ENCODE data around the gene TMEM150B.

GRCh38 chr19:55308281-55308680 is 16.9 kb downstream of the TMEM150B start:
- TF ChIP-seq, protein P1, sequence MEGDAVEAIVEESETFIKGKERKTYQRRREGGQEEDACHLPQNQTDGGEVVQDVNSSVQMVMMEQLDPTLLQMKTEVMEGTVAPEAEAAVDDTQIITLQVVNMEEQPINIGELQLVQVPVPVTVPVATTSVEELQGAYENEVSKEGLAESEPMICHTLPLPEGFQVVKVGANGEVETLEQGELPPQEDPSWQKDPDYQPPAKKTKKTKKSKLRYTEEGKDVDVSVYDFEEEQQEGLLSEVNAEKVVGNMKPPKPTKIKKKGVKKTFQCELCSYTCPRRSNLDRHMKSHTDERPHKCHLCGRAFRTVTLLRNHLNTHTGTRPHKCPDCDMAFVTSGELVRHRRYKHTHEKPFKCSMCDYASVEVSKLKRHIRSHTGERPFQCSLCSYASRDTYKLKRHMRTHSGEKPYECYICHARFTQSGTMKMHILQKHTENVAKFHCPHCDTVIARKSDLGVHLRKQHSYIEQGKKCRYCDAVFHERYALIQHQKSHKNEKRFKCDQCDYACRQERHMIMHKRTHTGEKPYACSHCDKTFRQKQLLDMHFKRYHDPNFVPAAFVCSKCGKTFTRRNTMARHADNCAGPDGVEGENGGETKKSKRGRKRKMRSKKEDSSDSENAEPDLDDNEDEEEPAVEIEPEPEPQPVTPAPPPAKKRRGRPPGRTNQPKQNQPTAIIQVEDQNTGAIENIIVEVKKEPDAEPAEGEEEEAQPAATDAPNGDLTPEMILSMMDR (IDR thresholded peaks at IDR 0.05) = no peak
- TF ChIP-seq, protein P2, sequence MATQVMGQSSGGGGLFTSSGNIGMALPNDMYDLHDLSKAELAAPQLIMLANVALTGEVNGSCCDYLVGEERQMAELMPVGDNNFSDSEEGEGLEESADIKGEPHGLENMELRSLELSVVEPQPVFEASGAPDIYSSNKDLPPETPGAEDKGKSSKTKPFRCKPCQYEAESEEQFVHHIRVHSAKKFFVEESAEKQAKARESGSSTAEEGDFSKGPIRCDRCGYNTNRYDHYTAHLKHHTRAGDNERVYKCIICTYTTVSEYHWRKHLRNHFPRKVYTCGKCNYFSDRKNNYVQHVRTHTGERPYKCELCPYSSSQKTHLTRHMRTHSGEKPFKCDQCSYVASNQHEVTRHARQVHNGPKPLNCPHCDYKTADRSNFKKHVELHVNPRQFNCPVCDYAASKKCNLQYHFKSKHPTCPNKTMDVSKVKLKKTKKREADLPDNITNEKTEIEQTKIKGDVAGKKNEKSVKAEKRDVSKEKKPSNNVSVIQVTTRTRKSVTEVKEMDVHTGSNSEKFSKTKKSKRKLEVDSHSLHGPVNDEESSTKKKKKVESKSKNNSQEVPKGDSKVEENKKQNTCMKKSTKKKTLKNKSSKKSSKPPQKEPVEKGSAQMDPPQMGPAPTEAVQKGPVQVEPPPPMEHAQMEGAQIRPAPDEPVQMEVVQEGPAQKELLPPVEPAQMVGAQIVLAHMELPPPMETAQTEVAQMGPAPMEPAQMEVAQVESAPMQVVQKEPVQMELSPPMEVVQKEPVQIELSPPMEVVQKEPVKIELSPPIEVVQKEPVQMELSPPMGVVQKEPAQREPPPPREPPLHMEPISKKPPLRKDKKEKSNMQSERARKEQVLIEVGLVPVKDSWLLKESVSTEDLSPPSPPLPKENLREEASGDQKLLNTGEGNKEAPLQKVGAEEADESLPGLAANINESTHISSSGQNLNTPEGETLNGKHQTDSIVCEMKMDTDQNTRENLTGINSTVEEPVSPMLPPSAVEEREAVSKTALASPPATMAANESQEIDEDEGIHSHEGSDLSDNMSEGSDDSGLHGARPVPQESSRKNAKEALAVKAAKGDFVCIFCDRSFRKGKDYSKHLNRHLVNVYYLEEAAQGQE (IDR thresholded peaks at IDR 0.05; ENCODE audit: low read depth, low read length) = no peak
- no peak for TF ChIP-seq TAF1 (IDR thresholded peaks at IDR 0.05; ENCODE audit: borderline replicate concordance, low read depth, low read length)
- no peak for TF ChIP-seq EZH2phosphoT487 (IDR thresholded peaks at IDR 0.05; ENCODE audit: borderline replicate concordance, low read depth)
- no peak for TF ChIP-seq SMC3 (IDR thresholded peaks at IDR 0.05; ENCODE audit: low read depth, low read length)
- no peak for TF ChIP-seq PBX3 (IDR thresholded peaks at IDR 0.05)
- TF ChIP-seq ZBTB33 (IDR thresholded peaks at IDR 0.05; ENCODE audit: borderline replicate concordance, low read depth) = no peak
- no peak for TF ChIP-seq YY1 (IDR thresholded peaks at IDR 0.05; ENCODE audit: low read depth)
- TF ChIP-seq POLR2AphosphoS5 (IDR thresholded peaks at IDR 0.05; ENCODE audit: low read depth, low read length) = no peak
- TF ChIP-seq, protein P3, sequence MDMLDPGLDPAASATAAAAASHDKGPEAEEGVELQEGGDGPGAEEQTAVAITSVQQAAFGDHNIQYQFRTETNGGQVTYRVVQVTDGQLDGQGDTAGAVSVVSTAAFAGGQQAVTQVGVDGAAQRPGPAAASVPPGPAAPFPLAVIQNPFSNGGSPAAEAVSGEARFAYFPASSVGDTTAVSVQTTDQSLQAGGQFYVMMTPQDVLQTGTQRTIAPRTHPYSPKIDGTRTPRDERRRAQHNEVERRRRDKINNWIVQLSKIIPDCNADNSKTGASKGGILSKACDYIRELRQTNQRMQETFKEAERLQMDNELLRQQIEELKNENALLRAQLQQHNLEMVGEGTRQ (IDR thresholded peaks at IDR 0.05; ENCODE audit: borderline replicate concordance, low read depth, low read length) = no peak
- no peak for TF ChIP-seq CHD2 (IDR thresholded peaks at IDR 0.05; ENCODE audit: low read length, partially characterized antibody)
- TF ChIP-seq RAD21 (IDR thresholded peaks at IDR 0.05; ENCODE audit: low read length) = no peak
- TF ChIP-seq RCOR1 (IDR thresholded peaks at IDR 0.05; ENCODE audit: low read length) = no peak
